Hepatocyte (in vitro differentiated cells): ENCODE measurements around the gene MXRA7. TPM values are rescaled to one million over a fixed set of nuclear protein-coding genes. Genes with fewer than 3 reads are reported as not detected.

Experiments
- DNase-seq: peaks from one replicate; pipeline ENCODE4 v3.0.0-alpha.2; 2016; ENCODE audit warnings: low spot score
- H2AFZ ChIP-seq: fragments of 200-600 bp; sonication (generic); 2 replicates; pipeline ENCODE4 v1.6.0; 2016; ENCODE audit warnings: antibody characterized with exemption, mild to moderate bottlenecking
- H3K27ac ChIP-seq: fragments of 200-600 bp; sonication (generic); 2 replicates; pipeline ENCODE4 v1.5.1; 2016; ENCODE audit warnings: mild to moderate bottlenecking
- H3K27me3 ChIP-seq: fragments of 200-600 bp; sonication (generic); 2 replicates; pipeline ENCODE4 v1.6.1; 2016
- H3K36me3 ChIP-seq: fragments of 200-600 bp; sonication (generic); replicated peaks from 2 replicates; pipeline ENCODE4 v1.5.1; 2016; ENCODE audit warnings: low read depth; ENCODE audit not compliant: insufficient read depth
- H3K4me1 ChIP-seq: fragments of 200-600 bp; sonication (generic); 2 replicates; pipeline ENCODE4 v1.5.1; 2016; ENCODE audit warnings: mild to moderate bottlenecking, moderate library complexity; ENCODE audit not compliant: insufficient read depth
- H3K4me2 ChIP-seq: fragments of 200-600 bp; sonication (generic); 2 replicates; pipeline ENCODE4 v1.6.0; 2016
- H3K4me3 ChIP-seq: fragments of 200-600 bp; sonication (generic); 2 replicates; pipeline ENCODE4 v1.5.1; 2016; ENCODE audit warnings: mild to moderate bottlenecking
- H3K79me2 ChIP-seq: fragments of 200-600 bp; sonication (generic); 2 replicates; pipeline ENCODE4 v1.6.0; 2017; ENCODE audit warnings: mild to moderate bottlenecking
- H3K9me2 ChIP-seq: fragments of 200-600 bp; sonication (generic); replicated peaks from 2 replicates; pipeline ENCODE4 v1.6.0; 2017; ENCODE audit warnings: mild to moderate bottlenecking; ENCODE audit not compliant: insufficient read depth
- H3K9me3 ChIP-seq: fragments of 200-600 bp; sonication (generic); 2 replicates; pipeline ENCODE4 v1.5.1; 2016; ENCODE audit warnings: low read depth, mild to moderate bottlenecking
- H4K20me1 ChIP-seq: fragments of 200-600 bp; sonication (generic); 2 replicates; pipeline ENCODE4 v1.6.0; 2016; ENCODE audit warnings: mild to moderate bottlenecking; ENCODE audit not compliant: insufficient read depth, poor library complexity, severe bottlenecking
- CTCF ChIP-seq: fragments of 200-600 bp; sonication (generic); IDR thresholded peaks from 2 replicates; pipeline ENCODE4 v1.5.1; 2016; ENCODE audit warnings: antibody characterized with exemption, mild to moderate bottlenecking; ENCODE audit not compliant: poor library complexity
- EZH2 ChIP-seq: fragments of 200-600 bp; sonication (generic); IDR thresholded peaks from 2 replicates; pipeline ENCODE4 v1.6.1; 2016; ENCODE audit warnings: antibody characterized with exemption, mild to moderate bottlenecking, borderline replicate concordance
- EZH2phosphoT487 ChIP-seq: fragments of 200-600 bp; sonication (generic); IDR thresholded peaks from one replicate; pipeline ENCODE4 v1.6.1; 2018; ENCODE audit warnings: antibody characterized with exemption, mild to moderate bottlenecking, low read depth, moderate library complexity; ENCODE audit not compliant: unreplicated experiment, severe bottlenecking
- WGBS: methylation state at CpG from one replicate; pipeline ENCODE4 v1.1.6; 2016; ENCODE audit warnings: low lambda C conversion rate; ENCODE audit errors: missing lambda C conversion rate; 5-methylcytosine and 5-hydroxymethylcytosine counted together
- polyA plus RNA-seq: library from polyadenylated mRNA; unstranded; fragments of >200 nt; fragmentation: Nextera tagmentation; extraction: Ambion mirVana; gene quantifications from 2 replicates; pipeline ENCODE4 v1.2.1, GENCODE V29; 2016
- total RNA-seq: library from RNA; depleted of rRNA; stranded (reverse); fragments of >200 nt; gene quantifications from 2 replicates; pipeline ENCODE4 v1.2.3, GENCODE V29; 2014

Gene MXRA7
- total and polyA plus RNA-seq, 2 experiments from 2014 or later, result 101 to 117 TPM

DNA sequence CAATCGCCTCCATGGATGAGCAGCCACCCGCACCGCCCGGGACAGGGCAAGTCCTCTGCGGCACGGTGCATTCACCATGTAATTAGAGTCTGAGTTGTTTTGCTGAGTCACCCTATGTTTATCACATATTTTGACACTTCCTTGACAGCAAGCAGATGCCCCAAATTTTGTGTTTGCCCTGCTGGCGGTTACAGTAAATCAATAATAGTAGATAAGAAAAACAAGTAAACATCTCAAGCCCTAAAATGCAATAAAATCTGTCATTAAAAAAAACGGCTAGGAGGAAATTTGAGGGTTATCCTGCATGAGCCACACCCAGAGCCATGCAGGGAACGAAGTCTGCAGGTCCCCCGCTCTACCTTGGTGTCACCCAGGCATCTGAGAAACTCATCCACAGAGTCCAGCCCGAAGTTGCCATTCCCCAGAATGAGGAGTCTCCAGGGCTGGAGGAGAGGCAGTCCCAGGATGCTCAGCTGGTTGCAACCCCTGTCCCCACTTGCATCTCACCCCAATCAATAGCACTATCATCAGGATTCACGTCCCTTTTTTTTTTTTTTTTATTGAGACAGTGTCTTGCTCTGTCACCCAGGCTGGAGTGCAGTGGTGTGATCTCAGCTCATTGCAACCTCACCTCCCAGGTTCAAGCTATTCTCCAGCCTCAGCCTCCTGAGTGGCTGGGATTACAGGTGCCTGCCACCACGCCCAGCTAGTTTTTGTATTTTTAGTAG, 50.7 kb downstream of the MXRA7 start:
- H3K4me3 ChIP-seq, result no peak overlapping the region
- H3K27ac ChIP-seq, result no peak overlapping the region
- peak overlapping the region; percentile 28 for H3K4me2 ChIP-seq
- no peak for TF ChIP-seq CTCF
- TF ChIP-seq EZH2phosphoT487, result no peak
- TF ChIP-seq EZH2, result no peak
- no peaks in the 10 kb centered on the region for H3K79me2 ChIP-seq
- no peaks in the 10 kb centered on the region for H3K36me3 ChIP-seq
- H2AFZ ChIP-seq, result no peak overlapping the region
- H4K20me1 ChIP-seq, result no peaks in the 10 kb centered on the region
- H3K27me3 ChIP-seq, result no peaks in the 10 kb centered on the region
- H3K9me2 ChIP-seq, result no peaks in the 10 kb centered on the region
- peaks cover 4% of the 10 kb centered on the region for H3K4me1 ChIP-seq
- H3K9me3 ChIP-seq, result no peaks in the 10 kb centered on the region
- DNase-seq, result no peak
- whole genome bisulfite sequencing, result 38% methylated on average over 13 of the region's 13 CpGs

- H4K20me1 ChIP-seq, result no peaks in the 10 kb centered on the region
- H3K36me3 ChIP-seq, result no peaks in the 10 kb centered on the region
- no peaks in the 10 kb centered on the region for H3K9me3 ChIP-seq
- H3K4me2 ChIP-seq, result no peak overlapping the region
- H3K79me2 ChIP-seq, result no peaks in the 10 kb centered on the region
- H3K4me1 ChIP-seq, result peaks cover 4% of the 10 kb centered on the region
- H3K27me3 ChIP-seq, result no peaks in the 10 kb centered on the region
- no peak overlapping the region for H3K27ac ChIP-seq
- no peak overlapping the region for H3K4me3 ChIP-seq
- no peak for DNase-seq
- no peak overlapping the region for H2AFZ ChIP-seq
- no peaks in the 10 kb centered on the region for H3K9me2 ChIP-seq
- 67% methylated on average over 5 of the region's 5 CpGs for WGBS
- no peak for TF ChIP-seq CTCF
- TF ChIP-seq EZH2phosphoT487, result no peak
- no peak for TF ChIP-seq EZH2
Measured at GRCh38 chr17:76658242-76658662, 52.5 kb downstream of the MXRA7 start.

DNA sequence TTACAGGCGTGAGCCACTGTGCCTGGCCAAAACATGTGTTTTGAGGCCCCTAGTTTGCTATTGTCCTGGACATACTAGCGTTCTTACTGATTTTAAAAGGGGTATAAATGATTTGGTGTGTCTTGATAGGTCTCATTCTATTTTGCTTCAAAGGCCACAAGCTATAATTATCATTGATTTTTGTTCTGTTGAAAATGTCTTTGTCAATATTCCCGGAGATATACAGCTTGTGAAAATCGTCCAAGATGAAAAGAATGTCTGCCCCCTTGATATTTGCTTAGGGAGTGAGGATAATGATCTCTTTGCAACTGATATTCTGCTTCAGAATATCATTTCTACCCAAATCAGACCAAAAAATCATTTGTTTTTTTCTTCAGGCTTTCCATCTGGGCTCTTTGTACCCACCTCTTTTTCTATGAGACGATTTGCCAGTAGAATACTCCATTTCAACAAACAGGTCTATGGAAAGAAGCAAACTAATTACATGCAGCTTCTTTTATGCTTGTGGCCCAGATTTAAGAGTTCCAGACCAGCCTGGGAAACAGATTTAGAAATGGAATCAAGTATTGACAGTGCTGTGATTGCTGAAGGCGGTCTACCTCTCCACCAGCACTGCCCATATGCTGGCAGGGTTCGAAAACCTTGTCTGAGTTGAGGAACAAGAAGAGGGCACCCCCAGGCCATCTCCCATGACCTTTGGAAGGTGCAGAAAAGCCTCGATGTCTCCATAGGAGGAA, 53.1 kb downstream of the MXRA7 start:
- Histone ChIP-seq H3K27me3 (no peaks in the 10 kb centered on the region), H2AFZ (no peak overlapping the region), H3K36me3 (no peaks in the 10 kb centered on the region), H3K4me1 (peaks cover 4% of the 10 kb centered on the region), H3K79me2 (no peaks in the 10 kb centered on the region), H3K27ac (no peak overlapping the region), H3K4me2 (no peak overlapping the region), H3K4me3 (no peak overlapping the region), H4K20me1 (no peaks in the 10 kb centered on the region), H3K9me2 (no peaks in the 10 kb centered on the region), H3K9me3 (no peaks in the 10 kb centered on the region)
- no peak for DNase-seq
- 78% methylated on average over 8 of the region's 8 CpGs for WGBS
- TF ChIP-seq EZH2phosphoT487, result no peak
- TF ChIP-seq CTCF, result no peak
- TF ChIP-seq EZH2, result no peak
